H1 (cell line): ENCODE results near the gene KCTD15. TPM values are rescaled to one million over a fixed set of nuclear protein-coding genes. Genes with fewer than 3 reads are reported as not detected.
A peak's percentile ranks its signal among the peaks of the same experiment; 100 is the strongest.

Experiments used
- CTCF ChIA-PET: fragments of 300-600 bp; sonication (Branson Sonifier 250); formaldehyde crosslinking; loops from one replicate; lab custom pipeline; 2021; ENCODE audit not compliant: partially characterized antibody; lab: Charles Lee
- POLR2A ChIA-PET: fragments of 300-600 bp; sonication (Branson Sonifier 250); formaldehyde crosslinking; loops from one replicate; lab custom pipeline; 2021; ENCODE audit warnings: inconsistent platforms; ENCODE audit not compliant: partially characterized antibody; lab: Charles Lee
- DNase-seq, 2 experiments: peaks; one replicate each; pipeline versions ENCODE4 v3.0.0 to v3.0.0-alpha.2; 2010 to 2022; ENCODE audit warnings: low spot score in 2 of 2, low read depth in 1 of 2, mixed read lengths in 1 of 2
- FAIRE-seq: peaks from 2 replicates; lab custom pipeline; 2011; peaks lifted over from hg19 to GRCh38; lab: Jason Lieb, UNC
- H2AFZ ChIP-seq: 2 replicates; pipeline ENCODE4 v1.8.1; 2012; ENCODE audit warnings: low read length, inconsistent platforms
- H2AK5ac ChIP-seq: 2 replicates; pipeline ENCODE4 v1.6.1; 2013; ENCODE audit warnings: low read depth, low read length
- H2BK120ac ChIP-seq: replicated peaks from 2 replicates; pipeline ENCODE3; 2013; ENCODE audit warnings: low read depth, low read length, inconsistent platforms
- H2BK12ac ChIP-seq: 2 replicates; pipeline ENCODE4 v1.6.1; 2013; ENCODE audit warnings: low read depth, low read length
- H2BK15ac ChIP-seq: 2 replicates; pipeline ENCODE4 v1.6.1; 2013; ENCODE audit warnings: low read length
- H2BK20ac ChIP-seq: 2 replicates; pipeline ENCODE4 v1.6.1; 2013; ENCODE audit warnings: low read length
- H2BK5ac ChIP-seq: 2 replicates; pipeline ENCODE4 v1.6.1; 2013; ENCODE audit warnings: low read depth, low read length
- H3K14ac ChIP-seq: 2 replicates; pipeline ENCODE4 v1.6.1; 2013; ENCODE audit warnings: inconsistent platforms; ENCODE audit not compliant: insufficient read length
- H3K18ac ChIP-seq: 2 replicates; pipeline ENCODE4 v1.6.1; 2013; ENCODE audit warnings: low read length; ENCODE audit errors: extremely low read depth
- H3K23ac ChIP-seq: 2 replicates; pipeline ENCODE4 v1.6.1; 2013; ENCODE audit warnings: inconsistent platforms; ENCODE audit not compliant: insufficient read length
- H3K23me2 ChIP-seq: 2 replicates; pipeline ENCODE4 v1.6.1; 2013; ENCODE audit warnings: low read depth, low read length
- H3K27ac ChIP-seq: 2 replicates; pipeline ENCODE4 v1.6.1; 2011; ENCODE audit warnings: low read depth, low read length, inconsistent platforms
- H3K27me3 ChIP-seq, 4 experiments: replicated peaks in 1 of 4; 1 replicate in 1 of 4; 2 replicates in 3 of 4; pipeline versions ENCODE4 v1.6.1 to v1.8.1; 2011 to 2013; ENCODE audit warnings: low read length in 3 of 4, mild to moderate bottlenecking in 3 of 4, inconsistent platforms in 2 of 4, mixed read lengths in 2 of 4, moderate library complexity in 1 of 4; ENCODE audit not compliant: control insufficient read depth in 3 of 4, insufficient read depth in 3 of 4; ENCODE audit errors: extremely low read depth in 1 of 4
- H3K36me3 ChIP-seq, 4 experiments: 2 replicates each; pipeline versions ENCODE4 v1.6.1 to v1.8.1; 2011 to 2013; ENCODE audit warnings: mild to moderate bottlenecking in 4 of 4, low read length in 3 of 4, moderate library complexity in 2 of 4, control low read depth in 1 of 4, inconsistent platforms in 1 of 4; ENCODE audit not compliant: insufficient read depth in 4 of 4, control insufficient read depth in 2 of 4
- H3K4ac ChIP-seq: replicated peaks from 2 replicates; pipeline ENCODE3; 2013; ENCODE audit warnings: low read length, low read depth, mixed read lengths, inconsistent platforms; ENCODE audit not compliant: insufficient read length
- H3K4me1 ChIP-seq, 4 experiments: replicated peaks in 1 of 4; 1 replicate in 1 of 4; 2 replicates in 3 of 4; pipeline versions ENCODE4 v1.6.1 to v1.8.1; 2011 to 2013; ENCODE audit warnings: low read length in 3 of 4, inconsistent platforms in 2 of 4, mixed read lengths in 1 of 4; ENCODE audit not compliant: insufficient read depth in 4 of 4, control insufficient read depth in 3 of 4
- H3K4me2 ChIP-seq, 2 experiments: 2 replicates each; pipeline versions ENCODE4 v1.6.1 to v1.8.1; 2011 to 2013; ENCODE audit warnings: low read depth in 2 of 2, low read length in 2 of 2, control low read depth in 1 of 2, inconsistent platforms in 1 of 2, mild to moderate bottlenecking in 1 of 2; ENCODE audit not compliant: insufficient read depth in 1 of 2
- H3K4me3 ChIP-seq, 4 experiments: fragments of 200-600, 300-600 bp in 1 of 4; sonication (generic), shearing (Covaris generic), sonication (Bioruptor Twin) in 1 of 4; 2 replicates each; pipeline versions ENCODE4 v1.5.1 to v1.8.1; 2011 to 2016; ENCODE audit warnings: low read length in 4 of 4, low read depth in 3 of 4, control low read depth in 2 of 4, inconsistent platforms in 2 of 4, mild to moderate bottlenecking in 2 of 4, mixed read lengths in 1 of 4, moderate library complexity in 1 of 4; ENCODE audit not compliant: insufficient read depth in 2 of 4; ENCODE audit errors: extremely low read depth in 1 of 4
- H3K56ac ChIP-seq: replicated peaks from 2 replicates; pipeline ENCODE3; 2013; ENCODE audit warnings: low read depth, mild to moderate bottlenecking, mixed read lengths, low read length, inconsistent platforms; ENCODE audit not compliant: insufficient read length
- H3K79me1 ChIP-seq: 2 replicates; pipeline ENCODE4 v1.6.1; 2013; ENCODE audit warnings: low read depth, low read length, control low read depth
- H3K79me2 ChIP-seq, 2 experiments: 2 replicates each; pipeline versions ENCODE4 v1.6.1 to v1.8.1; 2012 to 2013; ENCODE audit warnings: low read length in 2 of 2, mild to moderate bottlenecking in 2 of 2, inconsistent platforms in 1 of 2; ENCODE audit not compliant: insufficient read depth in 2 of 2, control insufficient read depth in 1 of 2
- H3K9ac ChIP-seq, 4 experiments: replicated peaks in 1 of 4; 1 replicate in 1 of 4; 2 replicates in 3 of 4; pipeline versions ENCODE4 v1.6.1 to v1.8.1; 2011 to 2013; ENCODE audit warnings: low read depth in 3 of 4, low read length in 3 of 4, control low read depth in 2 of 4, mild to moderate bottlenecking in 2 of 4, moderate library complexity in 2 of 4, inconsistent platforms in 1 of 4; ENCODE audit errors: extremely low read depth in 1 of 4
- H3K9me3 ChIP-seq, 2 experiments: 2 replicates each; pipeline versions ENCODE4 v1.6.1 to v1.8.1; 2012 to 2013; ENCODE audit warnings: mild to moderate bottlenecking in 2 of 2, moderate library complexity in 2 of 2, control low read depth in 1 of 2, inconsistent platforms in 1 of 2, low read depth in 1 of 2, low read length in 1 of 2, mixed read lengths in 1 of 2; ENCODE audit not compliant: insufficient read depth in 2 of 2
- H4K20me1 ChIP-seq, 2 experiments: replicated peaks in 1 of 2; 2 replicates each; pipeline versions ENCODE3 to v1.8.1; 2011 to 2013; ENCODE audit warnings: inconsistent platforms in 2 of 2, low read length in 2 of 2, mild to moderate bottlenecking in 1 of 2; ENCODE audit not compliant: insufficient read depth in 2 of 2, control insufficient read depth in 1 of 2
- H4K5ac ChIP-seq: 2 replicates; pipeline ENCODE4 v1.6.1; 2013; ENCODE audit warnings: low read length, low read depth, mixed read lengths, inconsistent platforms; ENCODE audit not compliant: insufficient read length
- H4K8ac ChIP-seq: 2 replicates; pipeline ENCODE4 v1.8.0; 2013; ENCODE audit warnings: mild to moderate bottlenecking, moderate library complexity, low read length, inconsistent platforms; ENCODE audit not compliant: insufficient read depth; ENCODE audit errors: extremely low read depth
- H4K91ac ChIP-seq: replicated peaks from 2 replicates; pipeline ENCODE3; 2013; ENCODE audit warnings: low read length, mixed read lengths, inconsistent platforms; ENCODE audit not compliant: insufficient read length
- KDM1A ChIP-seq: fragments of 200-600, 300-600 bp; sonication (generic); IDR thresholded peaks from 2 replicates; pipeline ENCODE4 v1.7.1; 2016; ENCODE audit warnings: mild to moderate bottlenecking, low read length, borderline replicate concordance
- TCF12 ChIP-seq: IDR thresholded peaks from 2 replicates; pipeline ENCODE4 v1.6.1; 2011; ENCODE audit warnings: low read depth, mild to moderate bottlenecking, low read length
- WGBS, 2 experiments: shearing (Covaris generic) in 1 of 2; methylation state at CpG; one replicate each; pipeline versions ENCODE4 v1.1.6 to v1.1.7; 2013 to 2015; ENCODE audit warnings: low lambda C conversion rate in 2 of 2, mixed read lengths in 2 of 2, inconsistent platforms in 1 of 2, low coverage in 1 of 2, missing lambda C conversion rate in 1 of 2; ENCODE audit not compliant: insufficient replicate concordance in 2 of 2, insufficient coverage in 1 of 2, insufficient read length in 1 of 2; ENCODE audit errors: extremely low coverage in 1 of 2, missing lambda C conversion rate in 1 of 2; 5-methylcytosine and 5-hydroxymethylcytosine counted together
- polyA plus RNA-seq, 7 experiments: library from polyadenylated mRNA; depleted of rRNA in 3 of 7; stranded (reverse) in 5 of 7; unstranded in 2 of 7; fragments of >200 nt in 5 of 7; fragments of 200-250 nt in 2 of 7; gene quantifications; 1 replicate in 5 of 7; 2 replicates in 1 of 7; 4 replicates in 1 of 7; pipeline versions ENCODE4 v1.2.1 to v1.2.3, GENCODE V29; 2011 to 2013; ENCODE audit warnings: missing spikeins in 2 of 7, mixed read lengths in 2 of 7
- total RNA-seq: library from RNA; stranded (reverse); fragmentation: NEBNext Ultra II Directional; extraction: Animal tissue kit (Norgen Biotek cat#: 25700); gene quantifications from 2 replicates; pipeline ENCODE4 v1.2.1, GENCODE V29; 2021

The KCTD15 gene
- total and polyA plus RNA-seq, 2 of the 8 experiments (the other 6 are each of a cell fraction or from before 2014, with no cell fraction given), result 25.1 to 27.0 TPM

- Histone ChIP-seq H4K91ac (no peak overlapping the region), H3K4ac (no peak overlapping the region), H2AFZ (no peak overlapping the region), H3K4me3 (no peak overlapping the region), H3K36me3 (peaks cover 7 to 29% (median 16%) of the 10 kb centered on the region in 4 experiments; a peak in 6 of 8 replicates), H3K14ac (no peak overlapping the region), H3K79me1 (peaks cover 2% of the 10 kb centered on the region; the same call in 1 of the 2 replicates), H4K20me1 (peaks cover 7 to 17% of the 10 kb centered on the region in 2 experiments), H2BK12ac (no peak overlapping the region), H3K27me3 (no peaks in the 10 kb centered on the region), H3K4me1 (no peaks in the 10 kb centered on the region; a peak in 1 of 7 replicates), H4K5ac (no peak overlapping the region), H3K79me2 (no peaks in the 10 kb centered on the region), H2BK120ac (no peak overlapping the region), H2BK20ac (no peak overlapping the region), H3K23ac (no peak overlapping the region), H3K27ac (no peak overlapping the region), H2BK15ac (no peak overlapping the region), H3K9ac (no peak overlapping the region), H3K9me3 (no peaks in the 10 kb centered on the region), H4K8ac (no peak overlapping the region), H3K4me2 (no peak overlapping the region), H3K56ac (no peak overlapping the region), H3K23me2 (no peaks in the 10 kb centered on the region), H2BK5ac (no peak overlapping the region), H2AK5ac (no peak overlapping the region), H3K18ac (no peak overlapping the region)
- 0 out of 2 replicates have a peak, but pooled peaks have one; percentile 13 for TF ChIP-seq KDM1A
- no peak for TF ChIP-seq TCF12
- DNase-seq (no peak), FAIRE-seq (no peak)
- CTCF ChIA-PET, result interaction anchor here (0.6 to 1.4 kb wide), 4 partner anchors 8 to 692 kb away, joined by 3 to 5 read pairs (median 3); no protein-coding TSS in a partner anchor
- POLR2A ChIA-PET, result interaction anchor here (2.8 kb wide), 1 partner anchor 9 kb away, joined by 9 read pairs; no protein-coding TSS in a partner anchor
- WGBS, 2 experiments, result 88% methylated on average over 5 of the region's 11 CpGs; no CpG with 5 or more reads in 1 of the 2 experiments
Observed at GRCh38 chr19:33810821-33811220, 14.2 kb downstream of the KCTD15 start.
